WTC11 (cell line): ENCODE measurements around the gene DPYSL5. TPM values are rescaled to one million over a fixed set of nuclear protein-coding genes. Genes with fewer than 3 reads are reported as not detected.

Experiments used
- ATAC-seq: fragments of 200-7000 bp; cut with Tn5 transposase; 2 replicates; pipeline ENCODE4 v1.10.0; 2021; ENCODE audit warnings: mild to moderate bottlenecking, moderate library complexity
- CTCF ChIA-PET: fragments of 300-600 bp; sonication (Branson Sonifier 250); formaldehyde crosslinking; loops from one replicate; lab custom pipeline; 2021; ENCODE audit warnings: antibody characterized with exemption; lab: Charles Lee
- POLR2A ChIA-PET: fragments of 350-600 bp; sonication (Branson Sonifier 250); formaldehyde crosslinking; loops from one replicate; lab custom pipeline; 2021; ENCODE audit warnings: antibody characterized with exemption; lab: Charles Lee
- DNase-seq: peaks from one replicate; pipeline ENCODE4 v3.0.0; 2021; ENCODE audit warnings: low spot score
- H3K27ac Mint-ChIP-seq: 2 replicates; pipeline ENCODE4 v1.8.0; 2021; ENCODE audit warnings: mixed read lengths
- H3K27me3 Mint-ChIP-seq: 2 replicates; pipeline ENCODE4 v1.8.0; 2021; ENCODE audit warnings: low read depth, mild to moderate bottlenecking, moderate library complexity, mixed read lengths
- H3K36me3 Mint-ChIP-seq: 2 replicates; pipeline ENCODE4 v1.8.0; 2021; ENCODE audit warnings: mixed read lengths
- H3K4me1 Mint-ChIP-seq: 2 replicates; pipeline ENCODE4 v1.8.0; 2022; ENCODE audit warnings: mixed read lengths
- H3K4me3 Mint-ChIP-seq: 2 replicates; pipeline ENCODE4 v1.8.0; 2021; ENCODE audit warnings: mild to moderate bottlenecking, moderate library complexity, mixed read lengths
- H3K9me3 Mint-ChIP-seq: 2 replicates; pipeline ENCODE4 v1.8.0; 2021; ENCODE audit warnings: mixed read lengths
- ELF4 ChIP-seq: sonication (generic); formaldehyde crosslinking; IDR thresholded peaks from 2 replicates; pipeline ENCODE4 v1.8.1; 2022; ENCODE audit warnings: low read depth, mild to moderate bottlenecking, moderate library complexity, missing genetic modification reagents
- GRHL2 ChIP-seq: fragments of 250-450 bp; sonication (Bioruptor Pico); IDR thresholded peaks from 2 replicates; pipeline ENCODE4 v1.8.0; 2022; ENCODE audit warnings: mild to moderate bottlenecking, moderate library complexity; ENCODE audit not compliant: insufficient replicate concordance, severe bottlenecking
- GTF2I ChIP-seq: fragments of 250-450 bp; sonication (Bioruptor Pico); conservative IDR thresholded peaks from 2 replicates; pipeline ENCODE4 v1.4.0; 2021; ENCODE audit warnings: mild to moderate bottlenecking
- IRF2 ChIP-seq: sonication (generic); formaldehyde crosslinking; IDR thresholded peaks from 2 replicates; pipeline ENCODE4 v1.8.0; 2022; ENCODE audit warnings: low read depth, missing genetic modification reagents, borderline replicate concordance
- KAT7 ChIP-seq: sonication (generic); formaldehyde crosslinking; IDR thresholded peaks from 2 replicates; pipeline ENCODE4 v1.8.1; 2023; ENCODE audit warnings: missing genetic modification reagents, mild to moderate bottlenecking, borderline replicate concordance
- MAX ChIP-seq: sonication (generic); formaldehyde crosslinking; IDR thresholded peaks from 2 replicates; pipeline ENCODE4 v1.8.0; 2022; ENCODE audit warnings: mild to moderate bottlenecking, missing genetic modification reagents
- MXD4 ChIP-seq: fragments of 250-450 bp; sonication (Bioruptor Pico); IDR thresholded peaks from 2 replicates; pipeline ENCODE4 v1.8.0; 2021; ENCODE audit warnings: mild to moderate bottlenecking, moderate library complexity, borderline replicate concordance
- NR1H2 ChIP-seq: sonication (generic); formaldehyde crosslinking; IDR thresholded peaks from 2 replicates; pipeline ENCODE4 v1.9.0; 2021; ENCODE audit warnings: mild to moderate bottlenecking, moderate library complexity, missing genetic modification reagents
- TEAD1 ChIP-seq: sonication (generic); formaldehyde crosslinking; IDR thresholded peaks from 2 replicates; pipeline ENCODE4 v1.8.0; 2022; ENCODE audit warnings: mild to moderate bottlenecking, missing genetic modification reagents
- TEAD4 ChIP-seq: sonication (generic); formaldehyde crosslinking; IDR thresholded peaks from 2 replicates; pipeline ENCODE4 v1.8.0; 2022; ENCODE audit warnings: mild to moderate bottlenecking, missing genetic modification reagents
- USF1 ChIP-seq: sonication (generic); formaldehyde crosslinking; IDR thresholded peaks from 2 replicates; pipeline ENCODE4 v1.8.0; 2022; ENCODE audit warnings: mild to moderate bottlenecking, missing genetic modification reagents
- ZNF512 ChIP-seq: sonication (generic); formaldehyde crosslinking; IDR thresholded peaks from 2 replicates; pipeline ENCODE4 v1.8.1; 2022; ENCODE audit warnings: missing genetic modification reagents, borderline replicate concordance
- ZNF532 ChIP-seq: fragments of 250-450 bp; sonication (Bioruptor Pico); IDR thresholded peaks from 2 replicates; pipeline ENCODE4 v1.9.0; 2021; ENCODE audit warnings: mild to moderate bottlenecking, borderline replicate concordance
- total RNA-seq: library from RNA; stranded (reverse); gene quantifications from 3 replicates; pipeline ENCODE4 v1.2.3, GENCODE V29; 2021
- TF ChIP-seq, protein P1 (sequence below): fragments of 200-600 bp; IDR thresholded peaks from 2 replicates; pipeline ENCODE4 v1.8.0; 2022; ENCODE audit warnings: antibody characterized with exemption
- TF ChIP-seq, protein P2 (sequence below): sonication (generic); formaldehyde crosslinking; IDR thresholded peaks from 2 replicates; pipeline ENCODE4 v1.8.0; 2023; ENCODE audit warnings: mild to moderate bottlenecking, missing genetic modification reagents
- TF ChIP-seq, protein P3 (sequence below): sonication (generic); formaldehyde crosslinking; IDR thresholded peaks from 2 replicates; pipeline ENCODE4 v1.8.0; 2023; ENCODE audit warnings: missing genetic modification reagents
- TF ChIP-seq, protein P4 (sequence below): sonication (generic); formaldehyde crosslinking; IDR thresholded peaks from 2 replicates; pipeline ENCODE4 v1.8.1; 2023; ENCODE audit warnings: mild to moderate bottlenecking, moderate library complexity, missing genetic modification reagents
- TF ChIP-seq, protein P5 (sequence below): sonication (generic); formaldehyde crosslinking; IDR thresholded peaks from 2 replicates; pipeline ENCODE4 v1.8.1; 2023; ENCODE audit warnings: mild to moderate bottlenecking, missing genetic modification reagents, moderate library complexity

DPYSL5 gene
- total RNA-seq, 1 experiment from 2014 or later, result 12.1 TPM

DNA sequence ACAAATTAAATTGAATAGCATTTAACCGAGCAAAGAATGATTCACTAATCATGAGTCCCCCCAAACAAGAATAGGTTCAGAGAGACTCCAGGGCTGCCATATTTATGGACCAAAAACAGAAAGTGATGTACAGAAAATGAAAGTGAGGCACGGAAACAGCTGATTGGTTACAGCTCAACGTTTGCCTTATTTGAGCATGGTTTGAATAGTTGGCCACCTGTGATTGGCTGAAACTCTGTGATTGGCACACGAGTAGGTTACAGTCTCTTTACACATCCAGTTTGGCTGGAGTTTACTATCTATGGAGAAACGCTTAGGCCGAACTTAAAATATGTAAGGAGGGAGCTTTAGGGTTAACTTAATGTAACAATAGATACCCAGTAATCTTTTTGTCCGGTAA lies 27.0 kb upstream of the DPYSL5 start:
- CTCF ChIA-PET, result no interaction called here

GRCh38 chr2:26822877-26823276 lies 25.1 kb upstream of the DPYSL5 start:
- no peak overlapping the region for H3K4me3 Mint-ChIP-seq
- POLR2A ChIA-PET, result no interaction called here
- no peaks in the 10 kb centered on the region for H3K9me3 Mint-ChIP-seq
- ATAC-seq (no peak), DNase-seq (no peak)
- H3K27ac Mint-ChIP-seq, result no peak overlapping the region
- H3K4me1 Mint-ChIP-seq, result no peaks in the 10 kb centered on the region
- CTCF ChIA-PET, result interaction anchor here (0.7 to 1.1 kb wide), 2 partner anchors 100 to 120 kb away, joined by 3 to 4 read pairs; no protein-coding TSS in a partner anchor
- no peaks in the 10 kb centered on the region for H3K27me3 Mint-ChIP-seq
- no peaks in the 10 kb centered on the region for H3K36me3 Mint-ChIP-seq
- TF ChIP-seq TEAD4 (CRISPR knock-in tag) (no peak), MAX (CRISPR knock-in tag) (no peak), ZNF532 (no peak), NR1H2 (no peak), GTF2I (CRISPR knock-in tag) (no peak), TEAD1 (CRISPR knock-in tag) (no peak), KAT7 (CRISPR knock-in tag) (no peak), MXD4 (CRISPR knock-in tag) (no peak), GRHL2 (CRISPR knock-in tag) (no peak), USF1 (CRISPR knock-in tag) (no peak), ELF4 (no peak)
- TF ChIP-seq, protein P1, sequence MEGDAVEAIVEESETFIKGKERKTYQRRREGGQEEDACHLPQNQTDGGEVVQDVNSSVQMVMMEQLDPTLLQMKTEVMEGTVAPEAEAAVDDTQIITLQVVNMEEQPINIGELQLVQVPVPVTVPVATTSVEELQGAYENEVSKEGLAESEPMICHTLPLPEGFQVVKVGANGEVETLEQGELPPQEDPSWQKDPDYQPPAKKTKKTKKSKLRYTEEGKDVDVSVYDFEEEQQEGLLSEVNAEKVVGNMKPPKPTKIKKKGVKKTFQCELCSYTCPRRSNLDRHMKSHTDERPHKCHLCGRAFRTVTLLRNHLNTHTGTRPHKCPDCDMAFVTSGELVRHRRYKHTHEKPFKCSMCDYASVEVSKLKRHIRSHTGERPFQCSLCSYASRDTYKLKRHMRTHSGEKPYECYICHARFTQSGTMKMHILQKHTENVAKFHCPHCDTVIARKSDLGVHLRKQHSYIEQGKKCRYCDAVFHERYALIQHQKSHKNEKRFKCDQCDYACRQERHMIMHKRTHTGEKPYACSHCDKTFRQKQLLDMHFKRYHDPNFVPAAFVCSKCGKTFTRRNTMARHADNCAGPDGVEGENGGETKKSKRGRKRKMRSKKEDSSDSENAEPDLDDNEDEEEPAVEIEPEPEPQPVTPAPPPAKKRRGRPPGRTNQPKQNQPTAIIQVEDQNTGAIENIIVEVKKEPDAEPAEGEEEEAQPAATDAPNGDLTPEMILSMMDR, result no peak
- TF ChIP-seq, protein P2, sequence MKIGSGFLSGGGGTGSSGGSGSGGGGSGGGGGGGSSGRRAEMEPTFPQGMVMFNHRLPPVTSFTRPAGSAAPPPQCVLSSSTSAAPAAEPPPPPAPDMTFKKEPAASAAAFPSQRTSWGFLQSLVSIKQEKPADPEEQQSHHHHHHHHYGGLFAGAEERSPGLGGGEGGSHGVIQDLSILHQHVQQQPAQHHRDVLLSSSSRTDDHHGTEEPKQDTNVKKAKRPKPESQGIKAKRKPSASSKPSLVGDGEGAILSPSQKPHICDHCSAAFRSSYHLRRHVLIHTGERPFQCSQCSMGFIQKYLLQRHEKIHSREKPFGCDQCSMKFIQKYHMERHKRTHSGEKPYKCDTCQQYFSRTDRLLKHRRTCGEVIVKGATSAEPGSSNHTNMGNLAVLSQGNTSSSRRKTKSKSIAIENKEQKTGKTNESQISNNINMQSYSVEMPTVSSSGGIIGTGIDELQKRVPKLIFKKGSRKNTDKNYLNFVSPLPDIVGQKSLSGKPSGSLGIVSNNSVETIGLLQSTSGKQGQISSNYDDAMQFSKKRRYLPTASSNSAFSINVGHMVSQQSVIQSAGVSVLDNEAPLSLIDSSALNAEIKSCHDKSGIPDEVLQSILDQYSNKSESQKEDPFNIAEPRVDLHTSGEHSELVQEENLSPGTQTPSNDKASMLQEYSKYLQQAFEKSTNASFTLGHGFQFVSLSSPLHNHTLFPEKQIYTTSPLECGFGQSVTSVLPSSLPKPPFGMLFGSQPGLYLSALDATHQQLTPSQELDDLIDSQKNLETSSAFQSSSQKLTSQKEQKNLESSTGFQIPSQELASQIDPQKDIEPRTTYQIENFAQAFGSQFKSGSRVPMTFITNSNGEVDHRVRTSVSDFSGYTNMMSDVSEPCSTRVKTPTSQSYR (CRISPR knock-in tag), result no peak
- TF ChIP-seq, protein P3, sequence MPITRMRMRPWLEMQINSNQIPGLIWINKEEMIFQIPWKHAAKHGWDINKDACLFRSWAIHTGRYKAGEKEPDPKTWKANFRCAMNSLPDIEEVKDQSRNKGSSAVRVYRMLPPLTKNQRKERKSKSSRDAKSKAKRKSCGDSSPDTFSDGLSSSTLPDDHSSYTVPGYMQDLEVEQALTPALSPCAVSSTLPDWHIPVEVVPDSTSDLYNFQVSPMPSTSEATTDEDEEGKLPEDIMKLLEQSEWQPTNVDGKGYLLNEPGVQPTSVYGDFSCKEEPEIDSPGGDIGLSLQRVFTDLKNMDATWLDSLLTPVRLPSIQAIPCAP, result no peak
- TF ChIP-seq, protein P4, sequence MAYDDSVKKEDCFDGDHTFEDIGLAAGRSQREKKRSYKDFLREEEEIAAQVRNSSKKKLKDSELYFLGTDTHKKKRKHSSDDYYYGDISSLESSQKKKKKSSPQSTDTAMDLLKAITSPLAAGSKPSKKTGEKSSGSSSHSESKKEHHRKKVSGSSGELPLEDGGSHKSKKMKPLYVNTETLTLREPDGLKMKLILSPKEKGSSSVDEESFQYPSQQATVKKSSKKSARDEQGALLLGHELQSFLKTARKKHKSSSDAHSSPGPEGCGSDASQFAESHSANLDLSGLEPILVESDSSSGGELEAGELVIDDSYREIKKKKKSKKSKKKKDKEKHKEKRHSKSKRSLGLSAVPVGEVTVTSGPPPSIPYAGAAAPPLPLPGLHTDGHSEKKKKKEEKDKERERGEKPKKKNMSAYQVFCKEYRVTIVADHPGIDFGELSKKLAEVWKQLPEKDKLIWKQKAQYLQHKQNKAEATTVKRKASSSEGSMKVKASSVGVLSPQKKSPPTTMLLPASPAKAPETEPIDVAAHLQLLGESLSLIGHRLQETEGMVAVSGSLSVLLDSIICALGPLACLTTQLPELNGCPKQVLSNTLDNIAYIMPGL (CRISPR knock-in tag), result no peak
- TF ChIP-seq, protein P5, sequence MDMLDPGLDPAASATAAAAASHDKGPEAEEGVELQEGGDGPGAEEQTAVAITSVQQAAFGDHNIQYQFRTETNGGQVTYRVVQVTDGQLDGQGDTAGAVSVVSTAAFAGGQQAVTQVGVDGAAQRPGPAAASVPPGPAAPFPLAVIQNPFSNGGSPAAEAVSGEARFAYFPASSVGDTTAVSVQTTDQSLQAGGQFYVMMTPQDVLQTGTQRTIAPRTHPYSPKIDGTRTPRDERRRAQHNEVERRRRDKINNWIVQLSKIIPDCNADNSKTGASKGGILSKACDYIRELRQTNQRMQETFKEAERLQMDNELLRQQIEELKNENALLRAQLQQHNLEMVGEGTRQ (CRISPR knock-in tag), result no peak

More for the DNA sequence above, 27.0 kb upstream of the DPYSL5 start:
- TF ChIP-seq IRF2 (CRISPR knock-in tag), result no peak
- no peak for TF ChIP-seq ZNF512 (CRISPR knock-in tag)
- TF ChIP-seq, all 79 proteins: peak for 0
- Mint-ChIP-seq H3K9me3 (no peaks in the 10 kb centered on the region), H3K27me3 (no peaks in the 10 kb centered on the region), H3K4me3 (no peak overlapping the region), H3K27ac (no peak overlapping the region), H3K4me1 (0 out of 2 replicates have a peak, but pooled peaks cover 2% of the 10 kb centered on the region), H3K36me3 (no peaks in the 10 kb centered on the region)
- POLR2A ChIA-PET, result interaction anchor here (0.6 kb wide), 2 partner anchors 113 to 360 kb away, joined by 3 to 4 read pairs; no protein-coding TSS in a partner anchor
- DNase-seq, result no peak
- ATAC-seq, result no peak
